Central memory CD8-positive, alpha-beta T cell (primary cell): Measurements from ENCODE around the gene ABHD12B.
A peak's percentile ranks its signal among the peaks of the same experiment; 100 is the strongest.
"Not testable (repeated sequence)": the region's sequence is repeated elsewhere in the genome, so short reads cannot be mapped to it uniquely, and the experiment has no call there.

Experiments
- ATAC-seq: fragments of 150-1000 bp; cut with Tn5 transposase; replicated peaks from 2 replicates; pipeline ENCODE4 v1.10.0; 2022; ENCODE audit warnings: mild to moderate bottlenecking, moderate FRiP score, moderate number of reproducible peaks; ENCODE audit not compliant: poor library complexity, severe bottlenecking; ENCODE audit errors: extremely low read depth
- DNase-seq, 2 donors: peaks; one replicate each; pipeline ENCODE4 v3.0.0; 2021; ENCODE audit warnings: low spot score in 2 of 2
- H3K27ac Mint-ChIP-seq: one replicate; pipeline ENCODE4 v1.8.0; 2022; ENCODE audit warnings: low read depth, mild to moderate bottlenecking, moderate library complexity, mixed read lengths
- H3K27me3 Mint-ChIP-seq: one replicate; pipeline ENCODE4 v1.8.0; 2022; ENCODE audit warnings: mixed read lengths
- H3K36me3 Mint-ChIP-seq: one replicate; pipeline ENCODE4 v1.8.0; 2022; ENCODE audit warnings: mild to moderate bottlenecking, moderate library complexity, mixed read lengths; ENCODE audit not compliant: insufficient read depth
- H3K4me1 Mint-ChIP-seq: one replicate; pipeline ENCODE4 v1.8.0; 2022; ENCODE audit warnings: mixed read lengths
- H3K4me3 Mint-ChIP-seq: one replicate; pipeline ENCODE4 v1.8.0; 2022; ENCODE audit warnings: mild to moderate bottlenecking, moderate library complexity, mixed read lengths
- H3K9me3 Mint-ChIP-seq: one replicate; pipeline ENCODE4 v1.8.0; 2022; ENCODE audit warnings: mixed read lengths

Gene ABHD12B

GRCh38 chr14:50936016-50936340 lies 64.1 kb downstream of the ABHD12B start:
- no peak overlapping the region for H3K4me3 Mint-ChIP-seq
- H3K27ac Mint-ChIP-seq, result no peak overlapping the region
- H3K4me1 Mint-ChIP-seq, result no peaks in the 10 kb centered on the region
- H3K9me3 Mint-ChIP-seq, result no peaks in the 10 kb centered on the region
- DNase-seq, result no peak
- no peaks in the 10 kb centered on the region for H3K36me3 Mint-ChIP-seq
- peaks cover 57% of the 10 kb centered on the region for H3K27me3 Mint-ChIP-seq
- no peak for ATAC-seq

GRCh38 chr14:50936882-50937281 lies 65.0 kb downstream of the ABHD12B start:
- Mint-ChIP-seq H3K4me1 (no peaks in the 10 kb centered on the region), H3K27ac (no peak overlapping the region), H3K9me3 (no peaks in the 10 kb centered on the region), H3K27me3 (peaks cover 57% of the 10 kb centered on the region), H3K36me3 (no peaks in the 10 kb centered on the region), H3K4me3 (no peak overlapping the region)
- DNase-seq (no peak), ATAC-seq (no peak)

- DNase-seq (no peak), ATAC-seq (no peak)
- H3K9me3 Mint-ChIP-seq, result no peaks in the 10 kb centered on the region
- no peak overlapping the region for H3K27ac Mint-ChIP-seq
- H3K4me1 Mint-ChIP-seq, result no peaks in the 10 kb centered on the region
- H3K27me3 Mint-ChIP-seq, result peaks cover 57% of the 10 kb centered on the region
- H3K4me3 Mint-ChIP-seq, result no peak overlapping the region
- H3K36me3 Mint-ChIP-seq, result no peaks in the 10 kb centered on the region
These were observed 65.5 kb downstream of the ABHD12B start for GRCh38 chr14:50937325-50937724.

- H3K9me3 Mint-ChIP-seq, result no peaks in the 10 kb centered on the region
- peaks cover 57% of the 10 kb centered on the region for H3K27me3 Mint-ChIP-seq
- H3K27ac Mint-ChIP-seq, result no peak overlapping the region
- DNase-seq (no peak), ATAC-seq (no peak)
- no peaks in the 10 kb centered on the region for H3K36me3 Mint-ChIP-seq
- no peaks in the 10 kb centered on the region for H3K4me1 Mint-ChIP-seq
- H3K4me3 Mint-ChIP-seq, result no peak overlapping the region
These were observed 65.9 kb downstream of the ABHD12B start for GRCh38 chr14:50937800-50938199.

GRCh38 chr14:50941151-50941550 lies 69.3 kb downstream of the ABHD12B start:
- Mint-ChIP-seq H3K9me3 (no peaks in the 10 kb centered on the region), H3K36me3 (no peaks in the 10 kb centered on the region), H3K4me3 (no peak overlapping the region), H3K27ac (no peak overlapping the region), H3K4me1 (peaks cover 8% of the 10 kb centered on the region), H3K27me3 (peaks cover 41% of the 10 kb centered on the region)
- ATAC-seq (no peak), DNase-seq (no peak)

- ATAC-seq, DNase-seq, H3K27ac Mint-ChIP-seq, H3K36me3 Mint-ChIP-seq, H3K9me3 Mint-ChIP-seq, H3K4me1 Mint-ChIP-seq, H3K4me3 Mint-ChIP-seq: not testable (repeated sequence)
- H3K27me3 Mint-ChIP-seq, result peaks cover 41% of the 10 kb centered on the region
These were observed 69.8 kb downstream of the ABHD12B start for GRCh38 chr14:50941638-50942037.

GRCh38 chr14:50943261-50943942 lies 71.5 kb downstream of the ABHD12B start:
- H3K4me3 Mint-ChIP-seq, result peak overlapping the region; percentile 84
- DNase-seq, result no peak
- H3K27ac Mint-ChIP-seq, result no peak overlapping the region
- H3K4me1 Mint-ChIP-seq, result peaks cover 8% of the 10 kb centered on the region
- no peaks in the 10 kb centered on the region for H3K9me3 Mint-ChIP-seq
- no peaks in the 10 kb centered on the region for H3K36me3 Mint-ChIP-seq
- H3K27me3 Mint-ChIP-seq, result peaks cover 41% of the 10 kb centered on the region
- ATAC-seq, result no peak

GRCh38 chr14:50943943-50944646 lies 72.2 kb downstream of the ABHD12B start, which contains the start of gene PYGL:
Gene PYGL, minus strand, starts transcription at chr14:50944483. Its CDS starts 80 bp downstream, at chr14:50944403.
- Mint-ChIP-seq H3K4me3 (peak within 1 kb of the TSS; percentile 84), H3K4me1 (peaks cover 8% of the 10 kb centered on the region), H3K27me3 (peaks cover 41% of the 10 kb centered on the region), H3K9me3 (no peaks in the 10 kb centered on the region), H3K36me3 (no peaks in the 10 kb centered on the region), H3K27ac (no peak within 1 kb of the TSS)
- DNase-seq (no peak), ATAC-seq (peak; percentile 56)

GRCh38 chr14:50944647-50945413 lies 73.0 kb downstream of the ABHD12B start:
- Mint-ChIP-seq H3K9me3 (no peaks in the 10 kb centered on the region), H3K36me3 (no peaks in the 10 kb centered on the region), H3K4me3 (peak overlapping the region; percentile 84), H3K4me1 (peaks cover 8% of the 10 kb centered on the region), H3K27me3 (peaks cover 39% of the 10 kb centered on the region), H3K27ac (no peak overlapping the region)
- no peak for DNase-seq
- no peak for ATAC-seq

GRCh38 chr14:50946234-50946935 lies 74.5 kb downstream of the ABHD12B start:
- DNase-seq (no peak), ATAC-seq (no peak)
- Mint-ChIP-seq H3K27me3 (peaks cover 24% of the 10 kb centered on the region), H3K27ac (no peak overlapping the region), H3K4me3 (no peak overlapping the region), H3K4me1 (peaks cover 8% of the 10 kb centered on the region), H3K9me3 (no peaks in the 10 kb centered on the region), H3K36me3 (no peaks in the 10 kb centered on the region)

- H3K4me1 Mint-ChIP-seq, result peaks cover 8% of the 10 kb centered on the region
- ATAC-seq (no peak), DNase-seq (no peak)
- no peaks in the 10 kb centered on the region for H3K36me3 Mint-ChIP-seq
- no peak overlapping the region for H3K27ac Mint-ChIP-seq
- peaks cover 13% of the 10 kb centered on the region for H3K27me3 Mint-ChIP-seq
- H3K9me3 Mint-ChIP-seq, result no peaks in the 10 kb centered on the region
- H3K4me3 Mint-ChIP-seq, result no peak overlapping the region
These were observed 75.6 kb downstream of the ABHD12B start for GRCh38 chr14:50947446-50947845.

GRCh38 chr14:50948205-50948604 lies 76.4 kb downstream of the ABHD12B start:
- H3K9me3 Mint-ChIP-seq, result no peaks in the 10 kb centered on the region
- H3K27ac Mint-ChIP-seq, result no peak overlapping the region
- H3K4me3 Mint-ChIP-seq, result no peak overlapping the region
- H3K36me3 Mint-ChIP-seq, result no peaks in the 10 kb centered on the region
- H3K27me3 Mint-ChIP-seq, result peaks cover 6% of the 10 kb centered on the region
- DNase-seq (no peak), ATAC-seq (no peak)
- H3K4me1 Mint-ChIP-seq, result peaks cover 8% of the 10 kb centered on the region
